HG03159 (cell line): Measurements from ENCODE around the gene LRRC38.
"Not testable (repeated sequence)": the region's sequence is repeated elsewhere in the genome, so short reads cannot be mapped to it uniquely, and the experiment has no call there.

Experiments used
- ATAC-seq: cut with Tn5 transposase; IDR thresholded peaks from one replicate; pipeline ENCODE4 v1.9.1; 2021; ENCODE audit warnings: mild to moderate bottlenecking, moderate library complexity; ENCODE audit not compliant: unreplicated experiment

LRRC38 gene

GRCh38 chr1:13465515-13465914, 48.3 kb downstream of the LRRC38 start:
- no peak for ATAC-seq

- ATAC-seq, result no peak
These were observed 51.1 kb downstream of the LRRC38 start for GRCh38 chr1:13462682-13463081.

DNA sequence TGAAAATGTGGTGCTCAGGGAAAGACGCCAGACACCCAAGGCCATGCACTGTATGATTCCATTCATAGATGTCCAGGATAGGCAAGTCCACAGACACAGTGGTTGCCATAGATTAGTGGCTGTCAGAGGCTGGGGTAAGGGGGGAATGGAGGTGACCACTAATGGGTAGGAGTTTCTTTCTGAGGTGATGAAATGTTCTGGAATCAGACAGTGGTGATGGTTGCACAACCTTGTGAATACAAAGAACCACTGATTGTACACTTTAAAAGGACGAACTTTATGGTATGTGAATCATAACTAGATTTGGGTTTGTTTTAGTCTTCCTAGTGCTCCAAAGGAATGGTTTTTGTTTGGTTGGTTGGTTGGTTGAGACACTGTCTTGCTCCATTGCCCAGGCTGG, 51.8 kb downstream of the LRRC38 start:
- no peak for ATAC-seq

DNA sequence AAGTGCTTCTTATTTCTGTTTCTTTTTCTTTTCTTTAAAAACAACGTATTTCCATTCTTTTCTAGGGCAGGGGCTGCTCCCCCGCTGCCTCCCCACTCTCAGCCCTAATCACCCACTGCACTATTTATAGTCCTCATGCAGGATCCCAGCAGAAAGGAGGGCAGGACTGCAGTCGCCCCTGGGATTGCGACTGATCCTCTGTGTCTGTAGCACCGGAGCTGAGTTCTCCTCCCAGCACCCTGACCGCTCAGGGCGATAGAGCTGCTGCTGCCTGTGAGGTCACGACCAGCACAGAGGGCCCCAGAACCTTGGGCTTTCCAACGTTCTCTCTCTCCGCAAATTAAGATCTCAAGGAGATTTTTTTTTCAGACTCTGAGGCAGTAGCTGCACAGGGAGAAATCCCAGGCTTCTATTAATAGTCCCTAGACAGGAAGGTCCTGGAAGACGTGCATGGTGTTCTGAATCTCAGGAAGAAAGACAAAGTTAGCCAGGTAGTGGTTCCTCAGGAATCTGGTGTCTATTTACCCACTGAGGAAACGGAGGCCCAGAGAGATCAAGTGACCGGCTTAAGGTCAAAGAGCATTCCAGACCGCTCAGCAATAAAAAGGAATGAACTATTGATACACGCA, 56.8 kb downstream of the LRRC38 start:
- no peak for ATAC-seq

- no peak for ATAC-seq
These were observed 62.3 kb downstream of the LRRC38 start for GRCh38 chr1:13451399-13451965.

- ATAC-seq, result no peak
These were observed 63.6 kb downstream of the LRRC38 start for GRCh38 chr1:13450204-13450603.

DNA sequence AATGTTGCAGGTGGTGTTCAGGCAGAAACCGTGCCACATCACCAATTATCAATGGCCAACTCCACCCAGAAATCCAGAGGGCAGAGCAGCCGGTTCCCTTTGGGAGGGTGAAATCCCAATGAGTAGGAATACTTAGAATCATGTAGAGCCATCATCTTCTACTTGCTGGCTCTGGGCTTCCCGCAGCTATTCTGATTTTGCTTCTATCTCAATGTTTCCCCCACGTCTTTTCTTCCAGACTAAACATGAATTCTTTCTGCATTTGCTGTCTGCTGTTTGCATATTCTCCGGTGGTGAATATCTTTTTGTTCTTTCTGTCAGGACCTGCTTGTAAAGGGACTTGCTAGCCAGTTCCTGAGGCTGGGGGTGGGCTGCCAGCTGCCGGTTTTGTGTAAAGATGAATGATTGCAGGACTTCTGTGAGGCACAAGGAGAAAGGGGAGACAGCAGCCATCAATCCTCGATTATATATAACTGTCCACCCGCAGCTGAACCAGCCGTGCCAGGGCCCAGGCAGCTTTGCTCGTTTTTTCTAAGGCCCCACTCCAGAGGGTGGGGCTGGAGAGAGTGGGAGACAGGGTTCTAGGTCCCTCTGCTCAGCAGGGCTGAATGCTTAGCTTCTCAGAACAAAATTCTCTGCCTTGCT, 70.3 kb downstream of the LRRC38 start:
- no peak for ATAC-seq

GRCh38 chr1:13439104-13439783, 74.6 kb downstream of the LRRC38 start:
- ATAC-seq, result not testable (repeated sequence)

GRCh38 chr1:13435458-13435857, 78.3 kb downstream of the LRRC38 start:
- ATAC-seq, result no peak

DNA sequence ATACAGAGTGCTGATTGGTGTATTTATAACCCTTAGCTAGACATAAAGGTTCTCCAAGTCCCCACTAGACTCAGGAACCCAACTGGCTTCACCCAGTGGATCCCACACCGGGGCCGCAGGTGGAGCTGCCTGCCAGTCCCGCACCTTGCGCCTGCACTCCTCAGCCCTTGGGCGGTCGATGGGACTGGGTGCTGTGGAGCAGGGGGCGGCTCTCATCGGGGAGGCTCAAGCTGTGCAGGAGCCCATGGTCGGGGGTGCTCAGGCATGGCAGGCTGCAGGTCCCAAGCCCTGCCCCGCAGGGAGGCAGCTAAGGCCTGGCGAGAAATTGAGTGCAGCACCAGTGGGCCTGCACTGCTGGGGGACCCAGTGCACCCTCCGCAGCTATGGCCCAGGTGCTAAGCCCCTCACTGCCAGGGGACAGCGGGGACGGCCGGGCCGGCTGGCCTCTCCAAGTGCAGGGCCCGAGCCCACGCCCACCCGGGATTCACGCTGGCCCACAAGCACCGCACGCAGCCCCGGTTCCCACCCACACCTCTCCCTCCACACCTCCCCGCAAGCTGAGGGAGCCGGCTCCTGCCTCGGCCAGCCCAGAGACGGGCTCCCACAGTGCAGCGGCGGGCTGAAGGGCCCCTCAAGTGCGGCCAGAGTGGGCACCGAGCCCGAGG, 80.0 kb downstream of the LRRC38 start:
- ATAC-seq, result not testable (repeated sequence)

- ATAC-seq, result no peak
These were observed 81.6 kb downstream of the LRRC38 start for GRCh38 chr1:13432251-13432650.

- no peak for ATAC-seq
These were observed 83.3 kb downstream of the LRRC38 start for GRCh38 chr1:13430495-13430894.
